GM19193 (cell line): Measurements from ENCODE around the gene CCNB3.

Experiments used
- POLR2A ChIP-seq: IDR thresholded peaks from 4 replicates; pipeline ENCODE4 v1.6.1; 2011; ENCODE audit not compliant: insufficient read depth, insufficient read length; ENCODE audit errors: extremely low read depth

Gene CCNB3, protein sequence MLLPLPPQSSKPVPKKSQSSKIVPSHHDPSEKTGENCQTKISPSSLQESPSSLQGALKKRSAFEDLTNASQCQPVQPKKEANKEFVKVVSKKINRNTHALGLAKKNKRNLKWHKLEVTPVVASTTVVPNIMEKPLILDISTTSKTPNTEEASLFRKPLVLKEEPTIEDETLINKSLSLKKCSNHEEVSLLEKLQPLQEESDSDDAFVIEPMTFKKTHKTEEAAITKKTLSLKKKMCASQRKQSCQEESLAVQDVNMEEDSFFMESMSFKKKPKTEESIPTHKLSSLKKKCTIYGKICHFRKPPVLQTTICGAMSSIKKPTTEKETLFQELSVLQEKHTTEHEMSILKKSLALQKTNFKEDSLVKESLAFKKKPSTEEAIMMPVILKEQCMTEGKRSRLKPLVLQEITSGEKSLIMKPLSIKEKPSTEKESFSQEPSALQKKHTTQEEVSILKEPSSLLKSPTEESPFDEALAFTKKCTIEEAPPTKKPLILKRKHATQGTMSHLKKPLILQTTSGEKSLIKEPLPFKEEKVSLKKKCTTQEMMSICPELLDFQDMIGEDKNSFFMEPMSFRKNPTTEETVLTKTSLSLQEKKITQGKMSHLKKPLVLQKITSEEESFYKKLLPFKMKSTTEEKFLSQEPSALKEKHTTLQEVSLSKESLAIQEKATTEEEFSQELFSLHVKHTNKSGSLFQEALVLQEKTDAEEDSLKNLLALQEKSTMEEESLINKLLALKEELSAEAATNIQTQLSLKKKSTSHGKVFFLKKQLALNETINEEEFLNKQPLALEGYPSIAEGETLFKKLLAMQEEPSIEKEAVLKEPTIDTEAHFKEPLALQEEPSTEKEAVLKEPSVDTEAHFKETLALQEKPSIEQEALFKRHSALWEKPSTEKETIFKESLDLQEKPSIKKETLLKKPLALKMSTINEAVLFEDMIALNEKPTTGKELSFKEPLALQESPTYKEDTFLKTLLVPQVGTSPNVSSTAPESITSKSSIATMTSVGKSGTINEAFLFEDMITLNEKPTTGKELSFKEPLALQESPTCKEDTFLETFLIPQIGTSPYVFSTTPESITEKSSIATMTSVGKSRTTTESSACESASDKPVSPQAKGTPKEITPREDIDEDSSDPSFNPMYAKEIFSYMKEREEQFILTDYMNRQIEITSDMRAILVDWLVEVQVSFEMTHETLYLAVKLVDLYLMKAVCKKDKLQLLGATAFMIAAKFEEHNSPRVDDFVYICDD (N-terminal part only)

DNA sequence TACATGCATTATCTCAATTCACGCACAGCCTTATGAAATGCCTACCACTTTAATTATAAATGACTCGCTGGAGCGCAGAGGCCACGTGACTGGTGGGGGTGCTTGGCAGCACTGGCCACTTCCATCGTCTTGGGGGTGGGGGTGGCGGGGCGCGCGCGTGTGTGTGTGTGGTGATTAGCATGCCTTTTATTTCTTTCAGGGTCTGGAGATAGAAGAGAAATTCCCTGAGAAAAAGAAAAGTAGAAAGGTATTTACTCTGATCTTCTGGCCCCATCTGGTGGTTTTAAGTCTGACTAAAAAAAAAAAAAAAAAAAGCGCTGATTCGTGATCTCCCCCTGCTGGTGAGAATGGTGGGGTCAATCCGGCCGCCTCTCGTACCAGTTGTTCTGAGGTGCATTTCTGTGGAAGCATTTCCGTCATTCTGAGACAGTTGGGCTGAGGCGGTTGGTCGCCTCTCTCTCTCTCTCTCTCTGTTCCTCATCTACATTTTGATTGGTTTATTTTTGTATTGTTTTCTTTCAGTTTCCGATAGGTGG is at the start of gene CCNB3:
Gene CCNB3, plus strand, starts transcription at position 402 of the 536 bp plus-strand sequence. CDS start 80,399 bp downstream, outside the sequence.
- no peak for TF ChIP-seq POLR2A

DNA sequence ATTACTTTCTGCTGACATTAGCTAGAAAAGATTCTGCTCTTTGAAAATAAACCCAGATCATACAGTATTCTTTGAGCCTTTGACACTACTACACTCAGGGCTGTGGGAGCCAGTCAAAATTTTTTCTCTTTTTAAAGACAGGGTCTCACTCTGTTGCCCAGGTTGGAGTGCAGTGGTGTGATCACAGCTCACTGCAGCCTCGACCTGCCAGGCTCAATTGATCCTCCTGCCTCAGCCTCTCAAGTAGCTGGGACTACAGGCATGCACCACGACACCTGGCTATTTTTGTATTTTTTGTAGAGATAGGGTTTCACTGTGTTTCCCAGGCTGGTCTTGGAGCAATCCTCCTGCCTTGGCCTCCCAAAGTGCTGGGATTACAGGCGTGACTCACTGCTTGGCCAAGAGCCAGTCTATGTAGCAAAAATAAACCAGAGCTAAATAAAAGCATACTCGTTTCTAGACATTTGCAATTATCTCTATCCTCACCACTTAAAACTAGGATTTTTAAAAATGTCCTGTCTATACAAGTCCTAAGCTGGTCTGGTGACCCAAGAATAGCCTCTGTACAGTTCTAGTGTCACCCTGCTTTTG is 46.9 kb upstream of the CCNB3 start:
- no peak for TF ChIP-seq POLR2A

DNA sequence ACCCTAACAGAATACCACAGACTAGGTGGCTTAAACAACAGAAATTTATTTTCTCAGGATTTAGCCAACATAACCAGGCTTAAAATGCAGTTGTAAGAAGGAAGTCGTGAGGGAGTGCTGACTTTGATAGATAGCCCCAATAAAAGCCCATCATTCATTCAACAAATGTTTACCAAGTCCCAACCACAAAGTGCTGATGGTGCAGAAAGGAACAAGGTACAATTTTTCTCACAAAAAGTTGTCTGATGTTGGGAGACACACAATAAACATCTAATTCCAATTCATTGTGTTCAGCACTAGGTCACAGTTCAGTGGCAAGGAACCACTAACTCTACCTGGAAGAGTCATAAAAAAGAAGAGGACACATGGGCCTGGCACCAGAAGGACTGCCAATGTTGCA is 46.0 kb upstream of the CCNB3 start:
- TF ChIP-seq POLR2A: no peak

DNA sequence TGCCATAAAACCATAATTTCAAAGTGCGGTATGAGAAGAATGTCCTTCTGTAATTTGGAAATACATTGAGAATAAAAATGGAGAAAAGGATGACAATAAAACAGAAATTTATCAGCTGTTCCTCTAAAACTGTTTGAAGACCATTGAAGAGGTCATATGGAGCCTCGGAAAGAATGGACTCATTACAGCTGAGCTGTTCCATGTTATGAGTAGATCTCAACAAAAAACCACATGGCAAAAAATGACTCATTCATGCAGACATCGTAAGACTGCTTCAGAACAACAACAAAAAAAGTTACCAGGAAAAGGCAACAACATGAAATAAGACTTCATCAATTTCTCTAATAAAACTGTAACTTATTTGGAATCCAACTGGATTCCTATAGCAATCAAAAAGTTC is 43.4 kb upstream of the CCNB3 start:
- no peak for TF ChIP-seq POLR2A

DNA sequence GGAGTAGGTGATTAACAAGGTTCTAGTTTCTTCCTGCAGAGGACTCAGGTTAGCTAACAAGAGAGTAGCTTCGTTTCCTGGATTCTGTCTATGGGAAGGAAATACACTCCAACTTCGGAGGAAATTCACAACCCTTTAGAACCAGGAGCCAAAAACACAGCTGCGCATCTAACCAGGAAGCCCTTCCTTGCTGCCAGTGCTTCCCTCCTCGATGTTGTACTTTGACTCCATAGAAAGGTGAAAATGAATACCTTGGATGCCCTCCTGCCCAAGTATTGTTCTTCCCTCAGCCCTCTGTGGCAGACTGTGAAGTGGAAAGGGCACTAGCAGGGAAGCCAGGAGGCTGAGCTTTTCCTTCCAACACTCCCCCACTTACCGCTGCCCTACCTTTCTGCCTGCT is 38.8 kb upstream of the CCNB3 start:
- no peak for TF ChIP-seq POLR2A

DNA sequence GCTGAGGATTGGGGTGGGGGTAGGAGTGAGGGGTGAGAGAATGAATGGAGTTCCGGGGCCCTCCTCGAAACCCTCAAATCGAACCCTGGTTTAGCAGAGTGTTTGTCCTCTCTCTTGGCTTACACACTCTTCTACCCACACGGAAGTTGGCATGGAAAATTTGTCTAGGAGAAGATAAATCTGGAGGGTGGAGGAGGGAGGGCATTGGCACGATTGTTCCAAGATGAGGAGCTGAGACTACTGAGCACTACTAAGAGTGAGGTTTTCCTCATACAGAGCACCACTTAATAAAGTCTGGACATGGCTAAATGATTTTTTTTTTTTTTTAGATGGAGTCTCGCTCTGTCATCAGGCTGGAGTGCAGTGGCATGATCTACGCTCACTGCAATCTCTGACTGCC is 37.2 kb upstream of the CCNB3 start:
- TF ChIP-seq POLR2A: no peak

DNA sequence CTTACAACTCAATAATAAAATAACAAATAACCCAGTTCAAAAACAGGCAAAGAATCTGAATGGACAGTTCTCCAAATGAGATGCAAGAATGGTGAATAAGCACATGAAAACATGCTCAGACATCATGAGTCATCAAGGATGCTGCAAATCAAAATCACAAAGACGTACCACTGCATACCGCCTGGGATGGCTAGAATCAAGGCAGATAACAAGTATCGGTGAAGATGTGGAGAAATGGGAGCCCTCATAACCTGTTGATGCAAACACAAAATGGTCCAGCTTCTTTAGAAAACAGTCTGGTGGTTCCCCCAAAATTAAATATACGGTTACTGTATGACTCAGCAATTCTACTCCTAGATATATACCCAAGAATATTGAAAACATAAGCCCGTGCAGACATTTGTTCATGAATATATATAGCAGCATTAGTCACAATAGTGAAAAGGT is 36.3 kb upstream of the CCNB3 start:
- no peak for TF ChIP-seq POLR2A

DNA sequence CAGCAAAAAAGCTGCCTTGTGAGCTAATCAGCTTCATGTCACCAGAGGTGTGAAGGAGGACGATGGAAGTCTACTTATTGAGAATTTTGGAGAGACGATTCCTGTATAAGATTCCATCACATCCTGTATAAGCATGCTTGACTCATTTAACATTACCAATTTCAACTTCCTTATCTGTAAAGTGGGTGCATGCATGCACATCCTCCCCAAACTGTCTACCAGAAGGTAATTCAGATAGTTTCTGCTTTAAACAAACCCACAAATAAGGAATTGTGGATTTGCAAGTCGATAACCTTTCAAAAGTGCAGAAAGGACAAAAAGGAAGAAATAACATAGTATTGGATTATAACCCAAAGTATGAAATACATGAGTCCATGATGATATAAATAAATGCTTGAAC is 34.8 kb upstream of the CCNB3 start:
- no peak for TF ChIP-seq POLR2A

DNA sequence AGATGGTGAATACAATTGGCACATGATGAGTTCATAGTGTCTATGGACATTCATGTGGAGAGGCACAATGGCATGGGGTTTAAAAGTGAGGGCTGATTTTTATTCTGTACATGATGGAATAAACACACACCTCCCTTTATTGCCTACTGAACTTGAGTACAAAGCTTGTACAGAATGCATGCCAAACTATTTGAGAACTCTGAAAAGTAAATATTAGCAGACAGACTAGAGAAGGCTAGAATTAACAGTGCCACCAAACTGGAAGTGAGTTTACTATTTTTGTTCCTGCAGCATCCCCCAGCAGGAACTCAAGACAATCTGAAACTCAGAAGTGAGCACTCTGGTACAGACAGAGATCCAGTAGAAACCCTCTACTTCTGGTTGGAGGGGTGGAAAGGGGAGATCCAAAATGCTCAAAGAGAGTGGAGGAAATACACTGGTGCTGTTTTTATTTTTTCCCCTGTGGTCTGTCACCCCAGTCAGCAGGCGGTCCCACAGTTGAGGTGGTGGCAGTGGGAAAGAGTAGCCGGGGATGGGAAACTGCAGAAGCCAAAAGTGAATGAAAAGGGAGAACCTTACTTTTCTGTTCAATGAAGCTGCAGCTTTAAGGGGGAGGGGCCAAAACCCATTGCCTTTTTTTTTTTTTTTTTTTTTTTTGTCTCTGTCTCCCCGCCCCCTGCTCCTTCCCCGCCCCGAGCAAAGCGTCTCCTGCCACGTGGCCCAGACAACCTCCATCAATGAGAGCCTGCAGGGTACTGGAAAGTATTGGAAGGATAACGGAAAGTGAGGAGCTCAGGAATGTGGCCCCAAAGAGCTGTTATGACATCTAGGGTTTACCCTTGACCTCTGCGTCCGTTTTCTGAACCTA is 24.3 kb upstream of the CCNB3 start:
- no peak for TF ChIP-seq POLR2A

DNA sequence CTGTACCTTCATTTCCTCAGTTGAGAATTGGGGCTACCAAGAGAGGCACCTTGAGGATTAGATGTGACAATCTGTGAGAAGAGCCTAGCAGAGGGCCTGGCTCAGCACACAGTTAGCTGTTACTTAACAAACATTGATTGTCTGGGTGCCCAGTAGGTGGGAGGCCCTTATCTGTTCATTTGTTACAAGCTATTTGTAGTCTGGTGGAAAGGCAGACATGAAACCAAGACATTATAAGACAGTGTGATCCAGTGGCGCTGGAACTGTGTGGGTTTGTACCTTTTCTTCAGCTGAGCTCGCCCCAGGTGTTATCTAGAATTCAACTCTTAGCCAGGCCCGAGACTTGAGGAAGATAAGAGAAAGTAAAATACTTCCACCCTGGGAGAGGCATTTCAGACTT is 20.7 kb upstream of the CCNB3 start:
- TF ChIP-seq POLR2A: no peak

DNA sequence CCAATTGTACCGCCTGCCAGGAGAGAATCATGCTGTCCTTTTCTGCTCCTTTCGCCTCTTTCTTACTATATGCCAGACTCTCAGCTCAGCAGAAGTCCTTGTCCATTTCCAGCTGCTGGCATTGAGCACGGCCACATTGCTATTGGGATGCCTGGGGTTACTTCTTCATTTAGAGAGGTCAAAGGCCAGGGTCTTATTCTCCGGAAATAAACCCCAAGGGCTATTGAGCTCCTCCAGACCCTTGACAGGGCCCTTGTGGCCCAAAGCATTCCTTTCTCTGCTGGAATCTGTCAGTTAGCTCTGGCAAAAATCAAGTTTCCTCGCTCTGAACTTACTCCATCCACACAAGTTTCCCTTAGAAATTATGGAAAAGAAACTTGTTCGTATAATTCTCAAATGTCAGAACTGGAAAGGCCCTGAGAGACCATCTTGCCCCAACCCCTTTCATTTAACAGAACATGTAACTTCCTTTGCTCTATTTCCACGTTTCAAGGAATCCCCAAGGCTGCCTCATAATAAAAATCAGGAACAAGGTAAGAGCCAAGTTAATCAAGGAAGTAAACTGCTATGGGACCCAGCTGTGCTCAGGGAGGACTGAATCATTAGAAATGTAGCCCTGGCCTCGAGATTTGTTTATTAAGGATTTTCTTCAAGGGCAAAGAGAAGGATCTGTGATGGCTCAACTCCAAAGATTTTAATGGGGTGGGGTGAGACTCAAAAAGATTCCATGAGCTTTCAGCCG is 15.5 kb upstream of the CCNB3 start:
- no peak for TF ChIP-seq POLR2A

DNA sequence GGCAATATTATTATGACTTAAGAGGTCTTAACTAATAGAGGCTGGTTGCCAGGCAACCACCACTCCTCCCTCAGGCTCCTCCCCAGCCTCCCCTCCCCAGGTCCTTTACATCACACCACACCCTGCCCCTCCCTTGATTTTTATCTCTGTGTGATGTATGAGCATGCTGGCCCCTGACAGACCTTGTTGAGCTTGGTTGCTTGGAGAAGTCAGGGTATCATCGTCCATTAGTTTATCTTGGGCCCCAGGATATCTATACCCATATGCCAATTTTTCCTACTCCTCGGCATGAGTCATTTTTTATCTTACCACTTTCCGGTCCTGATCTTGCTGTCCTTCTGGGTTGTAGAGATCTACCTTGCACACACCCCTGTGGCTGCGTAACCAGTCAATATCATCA is 6.2 kb upstream of the CCNB3 start:
- TF ChIP-seq POLR2A: no peak

DNA sequence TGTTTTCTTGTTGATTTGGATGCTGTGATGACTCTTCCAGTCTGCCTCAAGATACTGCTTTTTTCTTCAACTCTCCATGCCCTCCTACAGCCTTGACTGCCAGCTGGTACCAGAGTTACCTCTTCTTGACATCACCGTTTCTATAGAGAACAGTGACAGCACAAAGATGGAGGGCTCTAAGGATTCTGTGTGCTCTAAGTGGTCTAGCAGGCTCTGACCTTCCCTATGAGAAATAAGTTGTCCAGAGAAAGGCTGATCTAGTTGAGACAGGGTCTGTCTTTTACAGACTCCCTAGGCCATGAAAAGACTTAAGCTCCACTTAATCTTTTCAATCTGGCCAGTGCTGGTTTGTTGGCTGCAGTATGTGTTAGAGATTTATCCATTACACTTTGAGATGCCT is 3.7 kb upstream of the CCNB3 start, which contains the start of gene AKAP4:
Gene AKAP4, minus strand, starts transcription at position 101 of the 400 bp plus-strand sequence. CDS start 118 bp downstream, outside the sequence.
- no peak for TF ChIP-seq POLR2A
